ENCODE measurements around the gene PKN2. TPM values are rescaled to one million over a fixed set of nuclear protein-coding genes. Genes with fewer than 3 reads are reported as not detected.

The PKN2 gene
- total and polyA plus RNA-seq, 2 experiments from 2014 or later: 14.6 to 29.4 TPM

DNA sequence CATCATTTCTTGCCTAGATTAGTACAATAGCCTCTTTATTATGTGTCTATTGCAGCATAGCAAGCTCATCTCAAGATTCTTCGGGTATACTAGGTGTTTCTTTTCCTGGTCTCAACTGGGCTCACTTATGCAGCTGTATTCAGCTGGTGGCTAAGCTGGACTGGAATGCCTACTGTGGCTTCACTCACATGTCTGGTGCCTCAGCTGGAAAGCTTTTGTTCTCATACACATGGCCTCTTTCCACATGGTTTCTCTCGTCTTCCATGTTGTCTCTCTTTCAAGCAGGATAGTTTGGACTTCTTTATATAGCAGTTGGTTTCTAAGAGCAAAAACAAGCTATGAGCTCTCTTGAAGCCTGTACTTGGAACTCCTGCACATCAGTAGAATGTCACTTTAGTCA lies 45.2 kb downstream of the PKN2 start (continued):
- no peak for TF ChIP-seq EZH2phosphoT487 (IDR thresholded peaks at IDR 0.05; ENCODE audit: unreplicated experiment)
- TF ChIP-seq, protein P1, sequence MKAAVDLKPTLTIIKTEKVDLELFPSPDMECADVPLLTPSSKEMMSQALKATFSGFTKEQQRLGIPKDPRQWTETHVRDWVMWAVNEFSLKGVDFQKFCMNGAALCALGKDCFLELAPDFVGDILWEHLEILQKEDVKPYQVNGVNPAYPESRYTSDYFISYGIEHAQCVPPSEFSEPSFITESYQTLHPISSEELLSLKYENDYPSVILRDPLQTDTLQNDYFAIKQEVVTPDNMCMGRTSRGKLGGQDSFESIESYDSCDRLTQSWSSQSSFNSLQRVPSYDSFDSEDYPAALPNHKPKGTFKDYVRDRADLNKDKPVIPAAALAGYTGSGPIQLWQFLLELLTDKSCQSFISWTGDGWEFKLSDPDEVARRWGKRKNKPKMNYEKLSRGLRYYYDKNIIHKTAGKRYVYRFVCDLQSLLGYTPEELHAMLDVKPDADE (IDR thresholded peaks at IDR 0.05): no peak

DNA sequence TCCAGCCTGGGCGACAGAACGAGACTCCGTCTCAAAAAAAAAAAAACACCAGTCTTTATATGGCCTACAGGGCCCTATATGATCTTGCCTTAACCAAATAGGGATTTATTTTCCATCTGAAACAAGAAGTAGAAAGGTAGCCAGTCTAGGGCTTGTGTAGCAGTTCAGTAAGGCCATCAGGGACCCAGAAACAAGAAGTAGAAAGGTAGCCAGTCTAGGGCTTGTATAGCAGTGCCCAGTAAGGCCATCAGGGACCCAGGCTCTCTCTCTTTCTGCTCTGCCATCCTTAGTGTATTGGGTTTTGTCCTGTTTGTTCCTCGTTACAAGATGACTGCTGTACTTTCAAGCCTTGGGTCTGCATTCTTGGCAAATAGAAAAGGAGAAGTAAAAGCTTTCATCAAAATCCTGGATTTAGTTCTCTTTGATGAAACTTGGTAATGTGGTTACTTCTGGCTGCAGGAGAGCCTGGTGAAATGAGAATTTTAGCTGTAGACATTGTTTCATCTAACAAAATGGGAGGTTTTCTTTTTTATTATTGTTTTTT lies 46.1 kb downstream of the PKN2 start:
- H3K36me3 Mint-ChIP-seq (ENCODE audit: low read depth): peaks cover 15% of the 10 kb centered on the region; the same call in 2 of the 3 replicates
- no peaks in the 10 kb centered on the region for H3K4me1 ChIP-seq (ENCODE audit: insufficient read depth)
- H3K9me3 Mint-ChIP-seq: peaks cover 6% of the 10 kb centered on the region; the same call in 2 of the 3 replicates
- H3K27ac Mint-ChIP-seq: peak overlapping the region; percentile 62
- no peak overlapping the region for H3K4me3 Mint-ChIP-seq
- no peaks in the 10 kb centered on the region for H3F3A ChIP-seq (replicated peaks; ENCODE audit: low read depth)
- no peak overlapping the region for H3K4me3 ChIP-seq
- DNase-seq (ENCODE audit: low spot score): no peak
- H3K4me1 Mint-ChIP-seq: peaks cover 14% of the 10 kb centered on the region; the same call in 2 of the 3 replicates
- H3K27me3 Mint-ChIP-seq (ENCODE audit: insufficient read depth, low read depth, poor library complexity): peaks cover 1% of the 10 kb centered on the region
- no peaks in the 10 kb centered on the region for H3K36me3 ChIP-seq (ENCODE audit: insufficient read depth)
- no peaks in the 10 kb centered on the region for H3K27me3 ChIP-seq (ENCODE audit: insufficient read depth)
- H3K9me2 ChIP-seq (ENCODE audit: insufficient read depth): no peaks in the 10 kb centered on the region
- peaks cover 100% of the 10 kb centered on the region for H3K79me2 ChIP-seq (replicated peaks; ENCODE audit: insufficient read depth)
- no peak overlapping the region for H3K4me2 ChIP-seq
- no peak overlapping the region for H2AFZ ChIP-seq
- TF ChIP-seq, protein P2, sequence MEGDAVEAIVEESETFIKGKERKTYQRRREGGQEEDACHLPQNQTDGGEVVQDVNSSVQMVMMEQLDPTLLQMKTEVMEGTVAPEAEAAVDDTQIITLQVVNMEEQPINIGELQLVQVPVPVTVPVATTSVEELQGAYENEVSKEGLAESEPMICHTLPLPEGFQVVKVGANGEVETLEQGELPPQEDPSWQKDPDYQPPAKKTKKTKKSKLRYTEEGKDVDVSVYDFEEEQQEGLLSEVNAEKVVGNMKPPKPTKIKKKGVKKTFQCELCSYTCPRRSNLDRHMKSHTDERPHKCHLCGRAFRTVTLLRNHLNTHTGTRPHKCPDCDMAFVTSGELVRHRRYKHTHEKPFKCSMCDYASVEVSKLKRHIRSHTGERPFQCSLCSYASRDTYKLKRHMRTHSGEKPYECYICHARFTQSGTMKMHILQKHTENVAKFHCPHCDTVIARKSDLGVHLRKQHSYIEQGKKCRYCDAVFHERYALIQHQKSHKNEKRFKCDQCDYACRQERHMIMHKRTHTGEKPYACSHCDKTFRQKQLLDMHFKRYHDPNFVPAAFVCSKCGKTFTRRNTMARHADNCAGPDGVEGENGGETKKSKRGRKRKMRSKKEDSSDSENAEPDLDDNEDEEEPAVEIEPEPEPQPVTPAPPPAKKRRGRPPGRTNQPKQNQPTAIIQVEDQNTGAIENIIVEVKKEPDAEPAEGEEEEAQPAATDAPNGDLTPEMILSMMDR (conservative IDR thresholded peaks at IDR 0.05; ENCODE audit: low read depth in 2 of 2): no peak
- no peak for TF ChIP-seq NANOG (IDR thresholded peaks at IDR 0.05; ENCODE audit: borderline replicate concordance)
- TF ChIP-seq, protein P3, sequence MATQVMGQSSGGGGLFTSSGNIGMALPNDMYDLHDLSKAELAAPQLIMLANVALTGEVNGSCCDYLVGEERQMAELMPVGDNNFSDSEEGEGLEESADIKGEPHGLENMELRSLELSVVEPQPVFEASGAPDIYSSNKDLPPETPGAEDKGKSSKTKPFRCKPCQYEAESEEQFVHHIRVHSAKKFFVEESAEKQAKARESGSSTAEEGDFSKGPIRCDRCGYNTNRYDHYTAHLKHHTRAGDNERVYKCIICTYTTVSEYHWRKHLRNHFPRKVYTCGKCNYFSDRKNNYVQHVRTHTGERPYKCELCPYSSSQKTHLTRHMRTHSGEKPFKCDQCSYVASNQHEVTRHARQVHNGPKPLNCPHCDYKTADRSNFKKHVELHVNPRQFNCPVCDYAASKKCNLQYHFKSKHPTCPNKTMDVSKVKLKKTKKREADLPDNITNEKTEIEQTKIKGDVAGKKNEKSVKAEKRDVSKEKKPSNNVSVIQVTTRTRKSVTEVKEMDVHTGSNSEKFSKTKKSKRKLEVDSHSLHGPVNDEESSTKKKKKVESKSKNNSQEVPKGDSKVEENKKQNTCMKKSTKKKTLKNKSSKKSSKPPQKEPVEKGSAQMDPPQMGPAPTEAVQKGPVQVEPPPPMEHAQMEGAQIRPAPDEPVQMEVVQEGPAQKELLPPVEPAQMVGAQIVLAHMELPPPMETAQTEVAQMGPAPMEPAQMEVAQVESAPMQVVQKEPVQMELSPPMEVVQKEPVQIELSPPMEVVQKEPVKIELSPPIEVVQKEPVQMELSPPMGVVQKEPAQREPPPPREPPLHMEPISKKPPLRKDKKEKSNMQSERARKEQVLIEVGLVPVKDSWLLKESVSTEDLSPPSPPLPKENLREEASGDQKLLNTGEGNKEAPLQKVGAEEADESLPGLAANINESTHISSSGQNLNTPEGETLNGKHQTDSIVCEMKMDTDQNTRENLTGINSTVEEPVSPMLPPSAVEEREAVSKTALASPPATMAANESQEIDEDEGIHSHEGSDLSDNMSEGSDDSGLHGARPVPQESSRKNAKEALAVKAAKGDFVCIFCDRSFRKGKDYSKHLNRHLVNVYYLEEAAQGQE (IDR thresholded peaks at IDR 0.05; ENCODE audit: unreplicated experiment): no peak
- TF ChIP-seq CREB1 (CRISPR knock-in tag; IDR thresholded peaks at IDR 0.05; ENCODE audit: low read depth): no peak
- TF ChIP-seq EZH2 (IDR thresholded peaks at IDR 0.05; ENCODE audit: low read depth, unreplicated experiment): no peak
- peaks cover 18% of the 10 kb centered on the region; the same call in 1 of the 2 replicates for H4K20me1 ChIP-seq (replicated peaks; ENCODE audit: insufficient read depth)
- ATAC-seq: peak; percentile 47; the same call in 2 of the 3 replicates
- no peak overlapping the region for H3K27ac ChIP-seq (ENCODE audit: low read depth)

All from GM23338 (cell line).